Measurements from ENCODE around the gene LOXHD1. TPM values are rescaled to one million over a fixed set of nuclear protein-coding genes. Genes with fewer than 3 reads are reported as not detected.

Gene LOXHD1
- total RNA-seq, 1 donor = not detected

GRCh38 chr18:46477425-46478011, 179.5 kb downstream of the LOXHD1 start:
- no peak for TF ChIP-seq CTCF (IDR thresholded peaks at IDR 0.05; ENCODE audit: insufficient read depth, low read length)
- no peak for DNase-seq (ENCODE audit: low read depth)
- no peak overlapping the region for H3K4me3 ChIP-seq (ENCODE audit: low read depth, low read length)

- no peak for DNase-seq (ENCODE audit: low read depth)
- H3K4me3 ChIP-seq (ENCODE audit: low read depth, low read length) = no peak overlapping the region
- TF ChIP-seq CTCF (IDR thresholded peaks at IDR 0.05; ENCODE audit: insufficient read depth, low read length) = no peak
These were observed 181.6 kb downstream of the LOXHD1 start for GRCh38 chr18:46475390-46475752.

GRCh38 chr18:46474487-46475389, 182.3 kb downstream of the LOXHD1 start:
- no peak for TF ChIP-seq CTCF (IDR thresholded peaks at IDR 0.05; ENCODE audit: insufficient read depth, low read length)
- no peak for DNase-seq (ENCODE audit: low read depth)
- H3K4me3 ChIP-seq (ENCODE audit: low read depth, low read length) = no peak overlapping the region

GRCh38 chr18:46471809-46472498, 185.1 kb downstream of the LOXHD1 start:
- no peak overlapping the region for H3K4me3 ChIP-seq (ENCODE audit: low read depth, low read length)
- DNase-seq (ENCODE audit: low read depth) = no peak
- TF ChIP-seq CTCF (IDR thresholded peaks at IDR 0.05; ENCODE audit: insufficient read depth, low read length) = no peak

- no peak overlapping the region for H3K4me3 ChIP-seq (ENCODE audit: low read depth, low read length)
- DNase-seq (ENCODE audit: low read depth) = no peak
- no peak for TF ChIP-seq CTCF (IDR thresholded peaks at IDR 0.05; ENCODE audit: insufficient read depth, low read length)
These were observed 186.3 kb downstream of the LOXHD1 start for GRCh38 chr18:46470714-46471113.

DNA sequence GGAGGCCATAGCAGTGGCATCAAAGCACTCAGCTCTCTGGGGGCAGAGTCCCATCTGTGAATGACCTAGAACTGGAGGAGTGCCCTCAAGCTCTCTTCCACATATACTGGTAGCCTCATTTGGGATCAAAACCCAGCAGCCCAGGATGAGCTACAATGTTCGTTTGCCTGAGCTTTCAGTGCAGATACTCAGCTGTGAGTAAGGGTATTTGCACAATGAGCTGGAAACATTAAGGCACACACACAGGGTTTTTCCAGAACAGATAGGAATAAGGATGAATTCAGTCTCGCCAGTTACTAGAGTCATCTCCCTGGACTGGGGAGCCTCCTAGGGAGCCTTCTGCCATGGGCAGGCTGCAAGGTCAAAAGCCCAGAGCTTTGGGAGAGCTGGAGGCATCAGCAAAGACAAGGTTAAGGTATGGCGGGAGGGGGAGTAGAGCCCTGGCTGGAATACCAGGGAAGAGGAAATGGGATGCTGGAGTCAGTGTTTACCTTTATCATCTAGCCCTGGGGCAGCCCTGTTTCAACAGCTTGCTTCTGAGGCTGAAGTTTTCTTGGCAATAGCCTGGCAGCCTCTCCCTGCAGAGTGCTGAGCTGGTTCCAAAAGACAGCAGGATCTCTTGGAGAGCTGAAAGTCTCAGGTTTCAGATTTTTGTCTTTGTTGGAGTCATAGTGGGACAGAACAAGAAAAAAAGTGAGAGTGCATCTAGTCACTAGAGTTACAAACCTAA, 187.7 kb downstream of the LOXHD1 start:
- DNase-seq (ENCODE audit: low read depth) = peak; percentile 6
- H3K4me3 ChIP-seq (ENCODE audit: low read depth, low read length) = no peak overlapping the region
- TF ChIP-seq CTCF (IDR thresholded peaks at IDR 0.05; ENCODE audit: insufficient read depth, low read length) = no peak
